GF-D8 (cell line): ENCODE data around the gene CAPN3.

ENCODE experiments used
- DNase-seq: peaks from one replicate; lab custom pipeline; 2025; lab: John Stamatoyannopoulos, UW

CAPN3 gene

GRCh38 chr15:42394106-42394505 lies 34.8 kb downstream of the CAPN3 start:
- DNase-seq: no peak

DNA sequence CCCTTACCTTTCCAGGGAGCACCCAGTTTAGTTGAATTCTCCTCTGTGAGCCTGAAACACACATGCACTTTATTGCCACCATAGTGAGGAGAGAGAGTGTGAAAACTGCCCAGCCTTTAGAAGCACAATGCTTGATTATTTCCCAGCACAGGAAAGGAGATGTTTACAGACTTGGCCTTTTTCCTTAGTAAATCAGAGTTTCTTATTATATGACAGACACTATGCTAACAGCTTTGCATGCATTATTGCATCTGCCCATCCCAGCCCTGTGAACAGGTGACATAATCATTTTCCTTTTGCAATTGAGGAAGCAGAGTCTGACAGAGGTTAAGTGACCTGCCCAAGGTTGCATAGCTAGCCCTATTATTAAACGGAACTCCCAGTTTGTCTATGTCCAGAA lies 36.5 kb downstream of the CAPN3 start:
- DNase-seq: no peak

DNA sequence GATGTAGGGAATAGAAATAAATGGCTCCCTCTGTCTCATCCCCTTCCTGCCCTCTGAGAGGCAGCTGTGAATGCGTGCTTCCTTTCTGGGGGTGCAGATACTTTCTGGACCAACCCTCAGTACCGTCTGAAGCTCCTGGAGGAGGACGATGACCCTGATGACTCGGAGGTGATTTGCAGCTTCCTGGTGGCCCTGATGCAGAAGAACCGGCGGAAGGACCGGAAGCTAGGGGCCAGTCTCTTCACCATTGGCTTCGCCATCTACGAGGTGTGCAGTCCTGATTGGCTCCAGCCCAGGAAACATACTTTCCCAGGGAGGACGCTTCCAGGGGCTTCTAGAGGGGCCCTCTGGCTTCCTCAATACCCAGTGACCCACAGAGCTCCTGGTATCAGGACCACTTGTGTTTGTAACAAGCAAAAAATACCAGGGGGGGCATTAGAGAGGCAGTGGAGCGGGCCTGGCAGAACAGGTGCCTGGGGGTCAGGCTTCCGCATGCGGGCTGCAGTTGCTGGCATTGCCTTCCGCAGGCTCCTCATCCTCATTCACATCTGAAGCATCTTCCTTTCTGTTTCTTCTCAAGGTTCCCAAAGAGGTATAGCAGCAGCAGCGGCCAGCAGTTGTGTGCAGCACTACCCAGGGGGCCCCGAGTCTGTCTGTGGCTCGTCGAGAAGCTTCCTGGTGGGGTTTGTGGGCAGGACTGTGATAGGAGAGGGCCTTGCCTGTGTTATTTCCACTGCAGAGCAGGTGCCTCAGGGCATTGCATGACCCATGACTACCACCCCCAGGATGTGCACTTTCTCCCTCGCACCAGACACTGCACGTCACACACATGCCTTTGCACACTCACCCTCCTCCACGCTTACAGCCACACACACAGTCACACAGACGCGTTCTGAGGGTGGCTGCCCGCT lies 42.5 kb downstream of the CAPN3 start:
- no peak for DNase-seq

- no peak for DNase-seq
These were observed 43.3 kb downstream of the CAPN3 start for GRCh38 chr15:42402455-42403205.

DNA sequence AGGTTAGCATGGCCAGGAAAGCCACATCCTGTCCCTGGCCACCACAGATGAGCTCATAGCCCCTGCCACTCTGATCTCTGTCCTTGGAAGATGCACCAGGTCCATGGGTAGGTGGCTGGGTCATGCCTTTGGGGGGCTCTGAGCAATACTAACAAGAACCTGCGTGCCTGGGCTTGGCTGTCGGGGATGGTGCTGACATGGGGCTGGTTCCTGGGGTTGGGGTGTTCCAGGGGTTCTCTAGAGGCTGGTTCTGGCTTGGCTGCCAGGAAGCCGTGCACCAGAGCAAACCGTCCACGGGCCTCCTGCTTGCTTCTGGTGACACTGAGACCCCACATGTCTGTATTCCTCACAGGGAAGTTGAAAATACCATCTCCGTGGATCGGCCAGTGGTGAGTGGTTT lies 44.1 kb downstream of the CAPN3 start:
- no peak for DNase-seq

GRCh38 chr15:42404461-42405235 lies 45.3 kb downstream of the CAPN3 start:
- no peak for DNase-seq

- DNase-seq: no peak
These were observed 46.7 kb downstream of the CAPN3 start for GRCh38 chr15:42405863-42406482.

GRCh38 chr15:42408178-42408577 lies 48.9 kb downstream of the CAPN3 start:
- DNase-seq: no peak

DNA sequence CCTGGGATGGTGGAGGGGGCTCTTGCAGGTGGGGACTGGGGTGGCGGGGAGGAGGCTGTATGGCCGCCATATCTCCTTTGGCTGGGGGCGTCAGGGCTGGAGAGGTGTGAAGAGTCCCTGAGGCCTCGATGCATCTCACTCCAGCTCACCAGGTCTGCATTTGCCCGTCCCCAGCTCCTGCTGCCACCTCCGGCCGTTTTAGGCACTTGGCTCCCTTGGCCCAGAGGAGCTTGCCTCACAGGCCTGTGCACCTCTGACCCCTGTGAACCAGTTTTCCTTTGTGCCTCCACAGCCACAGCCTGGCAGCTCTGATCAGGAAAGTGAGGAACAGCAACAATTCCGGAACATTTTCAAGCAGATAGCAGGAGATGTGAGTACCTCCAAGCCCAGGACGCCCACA lies 49.7 kb downstream of the CAPN3 start:
- DNase-seq: no peak

- DNase-seq: no peak
These were observed 52.6 kb downstream of the CAPN3 start for GRCh38 chr15:42411884-42412283.

GRCh38 chr15:42413920-42414319 lies 54.6 kb downstream of the CAPN3 start:
- DNase-seq: no peak

DNA sequence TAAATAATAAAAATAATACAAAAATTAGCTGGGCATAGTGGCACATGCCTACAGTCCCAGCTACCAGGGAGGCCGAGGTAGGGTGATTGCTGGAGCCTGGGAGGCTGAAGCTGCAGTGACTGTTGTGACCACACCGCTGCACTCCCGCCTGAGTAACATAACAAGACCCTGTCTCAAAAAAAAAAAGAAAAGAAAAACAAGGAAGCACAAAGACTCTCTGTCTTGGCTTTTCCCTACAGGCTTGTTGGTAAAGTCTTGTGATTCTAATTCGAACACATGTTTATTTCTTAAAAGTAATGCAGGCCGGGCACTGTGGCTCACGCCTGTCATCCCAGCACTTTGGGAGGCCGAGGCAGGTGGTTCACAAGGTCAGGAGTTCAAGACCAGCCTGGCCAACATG lies 60.1 kb downstream of the CAPN3 start:
- DNase-seq: no peak

DNA sequence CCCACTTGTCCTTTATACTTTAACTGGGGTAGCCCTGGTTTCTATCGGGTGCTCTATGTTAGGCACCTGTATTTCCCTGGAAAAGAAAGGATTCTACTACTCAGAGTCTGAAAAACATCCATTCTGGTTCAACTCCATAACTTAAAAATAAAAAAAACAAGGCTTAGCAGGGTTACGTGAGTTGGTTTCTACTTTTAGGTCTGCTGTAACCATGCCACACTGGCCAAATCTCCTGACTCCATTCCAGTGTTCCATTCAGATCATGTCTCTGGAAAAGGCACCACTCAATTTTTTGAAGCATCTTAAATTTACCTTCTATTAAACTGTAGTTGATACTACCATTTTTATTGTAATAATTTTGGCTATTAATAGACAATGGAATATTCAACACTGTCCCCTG lies 62.1 kb downstream of the CAPN3 start:
- DNase-seq: no peak

- DNase-seq: no peak
These were observed 68.3 kb downstream of the CAPN3 start for GRCh38 chr15:42427429-42428223.

GRCh38 chr15:42444415-42445063 lies 85.2 kb downstream of the CAPN3 start:
- DNase-seq: no peak

DNA sequence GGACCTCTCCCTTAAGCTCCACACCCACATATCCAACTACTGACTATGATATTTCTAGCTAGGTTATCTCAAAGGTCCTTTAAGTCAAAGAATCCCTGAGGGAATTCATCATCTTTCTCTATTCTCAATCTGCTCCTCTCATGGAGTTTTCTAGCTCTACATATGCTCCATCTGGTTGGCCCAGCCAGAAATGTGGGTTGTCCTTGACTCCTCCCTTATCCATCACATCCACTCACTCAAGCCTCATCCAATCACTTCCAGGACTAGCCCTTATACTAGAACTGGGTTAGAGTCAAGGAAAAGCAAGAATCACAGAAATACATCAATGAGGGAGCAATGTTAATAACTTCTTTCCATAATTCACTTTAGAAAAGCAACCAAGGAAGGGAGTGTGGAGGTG lies 86.2 kb downstream of the CAPN3 start:
- no peak for DNase-seq

GRCh38 chr15:42447599-42447998 lies 88.3 kb downstream of the CAPN3 start:
- no peak for DNase-seq

DNA sequence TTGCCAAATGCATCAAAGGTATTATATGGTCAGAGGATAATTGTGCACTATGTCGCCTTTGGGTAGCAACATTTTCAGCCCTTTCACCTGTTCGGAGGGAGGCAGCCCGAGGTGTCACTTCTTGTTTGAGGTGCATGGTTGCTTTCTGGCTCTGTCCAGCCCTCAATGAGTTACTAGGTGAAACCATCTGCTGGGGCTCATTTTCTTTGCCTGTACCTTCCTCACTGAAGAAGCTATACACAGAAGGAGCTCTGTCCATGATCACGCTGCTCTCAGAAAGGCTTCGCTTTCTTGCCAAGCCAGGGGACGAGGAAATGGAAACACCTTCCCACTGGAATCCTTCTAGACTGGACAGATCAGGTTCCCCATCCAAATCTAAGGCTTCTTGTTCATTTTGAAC lies 89.0 kb downstream of the CAPN3 start:
- no peak for DNase-seq

DNA sequence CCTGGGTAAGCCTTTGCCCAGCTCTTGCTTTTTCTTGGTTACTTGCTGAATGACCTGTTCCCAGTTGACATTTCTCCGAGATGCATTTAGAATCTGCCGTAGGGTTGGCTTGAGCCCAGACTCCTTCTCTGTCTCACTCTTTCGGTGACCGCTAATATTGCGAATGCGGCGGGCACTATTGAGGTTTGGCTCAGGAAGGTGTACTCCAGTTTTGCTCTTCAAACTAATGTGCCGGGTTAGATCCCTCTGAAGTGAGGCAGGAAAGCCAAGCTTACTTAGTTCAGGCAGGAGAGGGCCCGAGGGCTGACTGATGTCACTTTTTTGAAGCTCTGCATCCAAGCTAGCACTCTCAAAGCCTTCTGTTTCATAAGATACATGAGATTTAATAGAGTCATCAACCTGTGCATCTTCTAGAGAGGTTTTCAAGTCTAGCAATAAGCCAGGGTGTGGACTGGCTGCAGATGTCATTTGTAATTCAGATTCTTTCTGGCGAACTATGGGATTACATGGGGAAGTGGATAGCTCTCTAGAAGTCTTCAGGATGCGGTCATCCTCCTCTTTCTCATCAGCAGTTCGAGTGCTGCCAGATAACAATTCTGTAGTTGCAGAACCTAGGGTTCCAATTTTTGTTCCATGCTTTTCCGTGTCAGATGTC lies 90.6 kb downstream of the CAPN3 start:
- no peak for DNase-seq

DNA sequence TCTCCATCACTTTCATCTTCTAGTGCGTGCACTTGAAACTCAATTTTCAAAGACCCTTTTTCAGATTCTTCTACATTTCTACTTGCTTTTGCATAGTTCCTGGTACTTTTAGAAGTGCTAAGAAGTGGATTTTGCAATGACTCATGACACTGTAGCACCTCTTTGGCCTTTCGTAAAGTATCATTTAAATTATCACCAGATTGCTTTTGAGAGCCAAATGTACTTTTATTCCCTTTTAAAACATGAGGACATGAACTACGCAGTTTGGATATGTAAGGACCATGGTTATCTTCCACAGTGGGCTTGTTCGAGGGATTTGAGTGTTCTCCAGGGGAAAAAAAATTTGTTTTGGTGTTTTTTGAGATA lies 91.1 kb downstream of the CAPN3 start:
- DNase-seq: no peak
